HEK293T (cell line): ENCODE data around the gene DDHD1.

Source experiments
- CTCF ChIA-PET: fragments of 350-600 bp; formaldehyde crosslinking; extraction: SDS; loops from one replicate; lab custom pipeline; 2021; ENCODE audit warnings: antibody characterized with exemption, inconsistent platforms; lab: Yijun Ruan, JAX
- POLR2A ChIA-PET: fragments of 350-600 bp; formaldehyde crosslinking; extraction: SDS; loops from one replicate; lab custom pipeline; 2020; ENCODE audit warnings: antibody characterized with exemption, inconsistent platforms; lab: Yijun Ruan, JAX
- DNase-seq: peaks from one replicate; pipeline ENCODE4 v3.0.0; 2012; ENCODE audit warnings: mixed read lengths; ENCODE audit errors: extremely low spot score
- ARNT ChIP-seq: fragments of 450-650 bp; IDR thresholded peaks from 2 replicates; pipeline ENCODE4 v1.6.1; 2017; ENCODE audit warnings: mild to moderate bottlenecking
- BHLHE40 ChIP-seq: fragments of 450-650 bp; IDR thresholded peaks from 2 replicates; pipeline ENCODE4 v1.6.1; 2016; ENCODE audit warnings: mild to moderate bottlenecking, moderate library complexity, borderline replicate concordance
- CTBP1 ChIP-seq: fragments of 450-650 bp; IDR thresholded peaks from 2 replicates; pipeline ENCODE4 v1.6.1; 2016; ENCODE audit warnings: borderline replicate concordance
- ELF4 ChIP-seq: fragments of 450-650 bp; IDR thresholded peaks from 2 replicates; pipeline ENCODE4 v1.6.1; 2017; ENCODE audit warnings: antibody characterized with exemption
- FOXA1 ChIP-seq: fragments of 450-650 bp; IDR thresholded peaks from 2 replicates; pipeline ENCODE4 v1.6.1; 2016; ENCODE audit warnings: mild to moderate bottlenecking
- FOXK2 ChIP-seq: fragments of 450-650 bp; IDR thresholded peaks from 2 replicates; pipeline ENCODE4 v1.6.1; 2016; ENCODE audit warnings: mild to moderate bottlenecking
- FOXM1 ChIP-seq: fragments of 450-650 bp; IDR thresholded peaks from 2 replicates; pipeline ENCODE4 v1.6.1; 2017; ENCODE audit warnings: mild to moderate bottlenecking, borderline replicate concordance
- HDGF ChIP-seq: fragments of 450-650 bp; IDR thresholded peaks from 2 replicates; pipeline ENCODE4 v1.6.1; 2017; ENCODE audit warnings: antibody characterized with exemption, borderline replicate concordance
- L3MBTL2 ChIP-seq: fragments of 450-650 bp; conservative IDR thresholded peaks from 2 replicates; pipeline ENCODE4 v1.6.1; 2016; ENCODE audit warnings: mild to moderate bottlenecking
- LEF1 ChIP-seq: fragments of 450-650 bp; IDR thresholded peaks from 2 replicates; pipeline ENCODE4 v1.6.1; 2017; ENCODE audit warnings: mild to moderate bottlenecking, borderline replicate concordance
- NFRKB ChIP-seq: fragments of 450-650 bp; IDR thresholded peaks from 2 replicates; pipeline ENCODE4 v1.6.1; 2016; ENCODE audit warnings: mild to moderate bottlenecking, moderate library complexity
- SP1 ChIP-seq: fragments of 450-650 bp; IDR thresholded peaks from 2 replicates; pipeline ENCODE4 v1.6.1; 2017
- SUZ12 ChIP-seq: fragments of 450-650 bp; IDR thresholded peaks from 2 replicates; pipeline ENCODE4 v1.6.1; 2016; ENCODE audit warnings: mild to moderate bottlenecking
- TARDBP ChIP-seq: fragments of 450-650 bp; IDR thresholded peaks from 2 replicates; pipeline ENCODE4 v1.6.1; 2016
- ZNF384 ChIP-seq: fragments of 450-650 bp; IDR thresholded peaks from 2 replicates; pipeline ENCODE4 v1.6.1; 2016
- TF ChIP-seq, protein P1 (sequence below): fragments of 450-650 bp; IDR thresholded peaks from 2 replicates; pipeline ENCODE4 v1.6.1; 2016

Gene DDHD1

DNA sequence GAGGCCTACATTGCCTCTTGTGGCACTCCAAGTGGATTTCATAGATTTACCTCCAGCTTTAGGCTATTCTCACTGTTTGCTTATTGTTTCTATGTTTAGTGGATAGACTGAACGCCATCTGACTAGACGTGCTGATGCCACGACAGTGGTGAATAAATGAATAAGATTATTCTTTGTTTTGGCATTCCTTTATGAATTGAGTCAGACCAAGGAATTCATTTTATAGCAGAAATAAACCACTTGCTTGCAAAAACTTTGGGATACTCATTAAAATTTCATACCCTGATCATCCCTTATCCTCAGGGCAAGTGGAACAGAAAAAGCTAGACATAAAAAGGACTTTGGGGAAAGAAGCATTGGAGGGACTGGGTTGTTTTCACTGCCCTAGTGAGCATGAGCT lies 130.5 kb downstream of the DDHD1 start:
- TF ChIP-seq ARNT (no peak), NFRKB (no peak), FOXA1 (no peak), TARDBP (no peak), L3MBTL2 (no peak), LEF1 (no peak), BHLHE40 (no peak), SUZ12 (no peak), CTBP1 (no peak), SP1 (no peak), HDGF (no peak), ELF4 (no peak), ZNF384 (no peak), FOXM1 (no peak), FOXK2 (no peak)
- TF ChIP-seq, protein P1, sequence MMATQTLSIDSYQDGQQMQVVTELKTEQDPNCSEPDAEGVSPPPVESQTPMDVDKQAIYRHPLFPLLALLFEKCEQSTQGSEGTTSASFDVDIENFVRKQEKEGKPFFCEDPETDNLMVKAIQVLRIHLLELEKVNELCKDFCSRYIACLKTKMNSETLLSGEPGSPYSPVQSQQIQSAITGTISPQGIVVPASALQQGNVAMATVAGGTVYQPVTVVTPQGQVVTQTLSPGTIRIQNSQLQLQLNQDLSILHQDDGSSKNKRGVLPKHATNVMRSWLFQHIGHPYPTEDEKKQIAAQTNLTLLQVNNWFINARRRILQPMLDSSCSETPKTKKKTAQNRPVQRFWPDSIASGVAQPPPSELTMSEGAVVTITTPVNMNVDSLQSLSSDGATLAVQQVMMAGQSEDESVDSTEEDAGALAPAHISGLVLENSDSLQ, result no peak
- ChIA-PET CTCF (no interaction called here), POLR2A (no interaction called here)
- DNase-seq, result no peak

DNA sequence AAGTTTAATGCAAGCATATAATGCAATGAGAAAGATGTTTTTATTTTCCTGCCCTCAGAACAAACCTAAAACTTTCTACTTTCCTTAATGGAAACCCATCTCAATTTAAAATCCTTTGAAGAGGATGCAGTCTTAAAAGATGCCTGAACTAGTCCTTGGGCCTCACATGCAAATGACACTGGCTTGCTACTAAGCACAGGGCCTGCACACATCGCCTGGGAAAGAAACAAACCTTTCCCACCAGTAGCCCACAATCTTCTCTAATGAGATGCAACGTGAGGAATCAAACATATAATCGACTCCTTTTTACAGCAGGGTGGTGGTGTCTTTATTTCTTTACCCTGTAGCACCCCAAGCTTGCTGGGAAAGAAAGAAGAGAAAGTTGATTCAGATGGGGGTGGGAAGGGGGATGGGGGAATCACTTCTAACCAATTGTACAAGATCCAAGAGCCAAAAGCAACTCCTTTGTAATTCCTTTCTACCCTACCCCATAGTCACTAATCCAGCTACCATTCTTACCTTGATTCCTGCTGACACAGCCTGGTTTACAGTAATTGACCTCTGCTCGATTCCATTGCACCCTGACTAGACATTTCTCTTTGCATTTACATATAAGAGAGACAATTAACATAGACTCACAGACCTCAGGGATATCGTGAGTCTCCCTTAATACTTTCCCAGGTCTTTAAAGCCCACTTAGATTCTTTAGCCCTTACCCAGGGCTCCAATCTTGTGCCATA lies 132.8 kb downstream of the DDHD1 start:
- ChIA-PET POLR2A (no interaction called here), CTCF (no interaction called here)
- no peak for TF ChIP-seq FOXA1
- TF ChIP-seq FOXM1, result no peak
- TF ChIP-seq, protein P1, result no peak
- no peak for TF ChIP-seq ELF4
- no peak for TF ChIP-seq HDGF
- no peak for TF ChIP-seq ARNT
- TF ChIP-seq LEF1, result no peak
- TF ChIP-seq TARDBP, result no peak
- no peak for TF ChIP-seq BHLHE40
- TF ChIP-seq CTBP1, result no peak
- TF ChIP-seq ZNF384, result no peak
- no peak for TF ChIP-seq L3MBTL2
- no peak for DNase-seq

DNA sequence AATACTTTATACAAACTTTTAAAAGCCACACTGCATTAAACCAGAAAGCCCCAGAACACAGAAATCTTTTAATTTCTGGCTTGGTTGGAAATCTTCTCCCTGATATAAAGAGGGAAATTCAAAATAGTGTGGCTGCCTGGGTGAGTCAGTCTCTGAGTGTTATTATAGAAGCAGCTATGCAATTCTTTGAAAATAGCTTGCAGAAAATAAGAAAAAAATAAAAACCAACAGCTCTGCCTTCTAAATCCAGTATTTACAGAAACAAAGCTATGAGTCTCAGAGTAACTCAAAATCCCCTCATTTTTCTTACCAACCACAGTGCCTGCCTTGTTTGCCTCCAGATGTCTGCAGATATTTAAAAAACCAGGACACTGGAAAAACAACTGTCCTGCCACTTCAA lies 133.7 kb downstream of the DDHD1 start:
- ChIA-PET POLR2A (no interaction called here), CTCF (no interaction called here)
- DNase-seq, result no peak
- TF ChIP-seq ELF4 (no peak), HDGF (no peak), CTBP1 (no peak), TARDBP (no peak), ZNF384 (no peak), LEF1 (no peak), L3MBTL2 (no peak), ARNT (no peak), SP1 (no peak)

DNA sequence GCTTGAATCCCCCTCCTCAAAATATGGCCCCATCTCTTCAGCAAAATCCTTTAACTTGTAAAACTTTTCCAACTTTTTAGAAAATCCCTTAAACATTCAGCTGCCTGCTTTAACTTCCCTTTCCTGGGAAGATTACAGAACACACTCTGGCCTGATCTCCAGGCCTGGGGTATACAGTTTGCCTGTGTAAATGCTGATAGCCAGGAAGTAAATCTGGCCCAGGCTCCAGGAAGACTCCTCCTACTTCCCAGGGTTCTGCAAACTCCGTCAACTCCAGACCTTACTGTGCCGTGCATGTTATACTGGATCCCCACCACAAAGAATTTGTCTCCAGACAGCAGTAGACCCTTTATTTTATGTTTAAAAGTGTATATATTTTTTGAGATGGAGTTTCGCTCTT lies 135.3 kb downstream of the DDHD1 start:
- no peak for DNase-seq
- ChIA-PET POLR2A (no interaction called here), CTCF (no interaction called here)
- TF ChIP-seq SUZ12 (no peak), SP1 (no peak), LEF1 (no peak), BHLHE40 (no peak), NFRKB (no peak), FOXK2 (no peak), HDGF (no peak), FOXA1 (no peak), CTBP1 (no peak), ZNF384 (no peak), ELF4 (no peak), FOXM1 (no peak), L3MBTL2 (no peak)
- TF ChIP-seq, protein P1, result no peak

DNA sequence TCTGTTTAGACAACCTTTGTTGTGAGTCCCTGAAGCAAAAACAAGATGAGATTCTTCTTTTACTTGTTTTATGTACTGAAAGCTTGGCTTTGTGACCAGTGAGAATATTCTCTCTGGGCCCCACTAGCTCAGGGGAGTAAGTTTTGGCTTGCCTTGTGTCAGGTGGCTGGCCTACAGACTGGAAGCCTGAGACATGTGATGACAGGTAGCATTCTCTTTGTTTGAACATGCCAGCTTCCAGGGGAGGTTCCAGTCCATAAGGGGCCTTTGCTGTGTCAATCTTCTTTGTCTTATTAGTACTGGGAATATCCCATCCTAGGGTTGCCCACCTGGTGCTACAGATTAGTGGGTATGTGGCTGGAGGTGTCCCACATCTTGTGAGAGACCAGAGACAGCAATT lies 136.2 kb downstream of the DDHD1 start:
- TF ChIP-seq SP1 (no peak), FOXM1 (no peak), ARNT (no peak), SUZ12 (no peak), LEF1 (no peak), CTBP1 (no peak), BHLHE40 (no peak), FOXA1 (no peak), FOXK2 (no peak)
- TF ChIP-seq, protein P1, result no peak
- DNase-seq, result no peak
- POLR2A ChIA-PET, result no interaction called here
- CTCF ChIA-PET, result no interaction called here

DNA sequence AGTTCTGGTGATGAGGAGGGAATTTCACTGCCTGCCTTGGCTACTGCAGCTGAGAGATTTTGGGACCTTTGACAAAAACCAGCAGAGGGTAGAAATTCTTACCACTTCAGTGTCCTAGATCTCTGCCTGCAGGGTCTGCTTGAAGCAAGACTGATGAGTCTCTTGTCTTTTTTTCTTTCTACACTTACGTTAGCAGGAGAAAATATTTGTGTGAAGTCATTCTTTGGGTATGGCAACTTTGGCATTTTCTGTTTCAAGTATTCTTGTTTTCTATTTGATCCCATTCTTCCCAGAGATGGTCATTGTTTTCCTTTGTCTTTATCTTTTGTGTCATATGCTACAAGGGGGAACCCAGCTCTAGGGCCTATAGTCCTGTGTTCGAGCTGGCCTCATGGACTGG lies 136.6 kb downstream of the DDHD1 start:
- TF ChIP-seq FOXA1 (no peak), ELF4 (no peak)
- POLR2A ChIA-PET, result no interaction called here
- no peak for DNase-seq
- CTCF ChIA-PET, result no interaction called here
